Peyer's patch (tissue), 4 donors: ENCODE results near the gene LAIR1.

Experiments
- POLR2A ChIP-seq, 2 donors: fragments of 450-650 bp; IDR thresholded peaks; one replicate each; pipeline ENCODE4 v1.5.1; 2017; ENCODE audit warnings: antibody characterized with exemption in 2 of 2, mild to moderate bottlenecking in 2 of 2, moderate library complexity in 2 of 2
- TF ChIP-seq, protein P1 (sequence below), 6 experiments: fragments of 450-650 bp in 4 of 6; fragments of 200-600 bp in 2 of 6; sonication (generic) in 1 of 6; IDR thresholded peaks; one replicate each; pipeline ENCODE4 v1.5.1; 2017 to 2019; ENCODE audit warnings: antibody characterized with exemption in 6 of 6, mild to moderate bottlenecking in 3 of 6, moderate library complexity in 1 of 6

DNA sequence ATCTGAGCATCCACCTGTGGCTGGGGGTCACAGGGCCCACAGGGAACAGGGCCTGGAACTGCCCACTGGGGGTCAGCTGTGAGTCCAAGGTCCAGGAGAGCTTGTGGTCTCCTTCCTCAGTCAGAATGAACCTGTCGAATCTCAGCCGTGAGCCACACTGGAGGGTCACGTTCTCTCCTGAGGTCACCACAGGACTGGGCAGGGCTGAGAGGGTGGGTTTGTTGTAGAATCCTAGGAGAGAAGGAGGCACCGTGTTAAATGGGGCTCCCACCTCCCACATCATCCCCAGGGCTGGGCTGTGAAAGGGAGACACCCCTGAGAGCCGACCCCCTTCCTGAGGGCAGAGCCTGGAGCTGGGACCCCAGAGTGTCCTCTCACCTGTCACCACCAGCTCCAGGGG is 53.2 kb downstream of the LAIR1 start:
- no peak for TF ChIP-seq POLR2A (IDR thresholded peaks at IDR 0.05)
- TF ChIP-seq, protein P1, sequence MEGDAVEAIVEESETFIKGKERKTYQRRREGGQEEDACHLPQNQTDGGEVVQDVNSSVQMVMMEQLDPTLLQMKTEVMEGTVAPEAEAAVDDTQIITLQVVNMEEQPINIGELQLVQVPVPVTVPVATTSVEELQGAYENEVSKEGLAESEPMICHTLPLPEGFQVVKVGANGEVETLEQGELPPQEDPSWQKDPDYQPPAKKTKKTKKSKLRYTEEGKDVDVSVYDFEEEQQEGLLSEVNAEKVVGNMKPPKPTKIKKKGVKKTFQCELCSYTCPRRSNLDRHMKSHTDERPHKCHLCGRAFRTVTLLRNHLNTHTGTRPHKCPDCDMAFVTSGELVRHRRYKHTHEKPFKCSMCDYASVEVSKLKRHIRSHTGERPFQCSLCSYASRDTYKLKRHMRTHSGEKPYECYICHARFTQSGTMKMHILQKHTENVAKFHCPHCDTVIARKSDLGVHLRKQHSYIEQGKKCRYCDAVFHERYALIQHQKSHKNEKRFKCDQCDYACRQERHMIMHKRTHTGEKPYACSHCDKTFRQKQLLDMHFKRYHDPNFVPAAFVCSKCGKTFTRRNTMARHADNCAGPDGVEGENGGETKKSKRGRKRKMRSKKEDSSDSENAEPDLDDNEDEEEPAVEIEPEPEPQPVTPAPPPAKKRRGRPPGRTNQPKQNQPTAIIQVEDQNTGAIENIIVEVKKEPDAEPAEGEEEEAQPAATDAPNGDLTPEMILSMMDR (IDR thresholded peaks at IDR 0.05) = no peak
